Lung (tissue), 12 donors: ENCODE data around the gene MLLT3. TPM values are rescaled to one million over a fixed set of nuclear protein-coding genes. Genes with fewer than 3 reads are reported as not detected.

ENCODE experiments used
- ATAC-seq: fragments of 200-7000 bp; cut with Tn5 transposase; one replicate; pipeline ENCODE4 v1.9.1; 2020; ENCODE audit warnings: moderate number of reproducible peaks; ENCODE audit not compliant: insufficient read depth, low FRiP score
- DNase-seq, 3 donors: peaks; one replicate each; pipeline ENCODE4 v3.0.0-alpha.2; 2013 to 2017
- H3K27ac ChIP-seq, 2 donors: one replicate each; pipeline ENCODE4 v1.5.1; 2013; ENCODE audit warnings: mild to moderate bottlenecking in 2 of 2, moderate library complexity in 2 of 2, control low read depth in 1 of 2, inconsistent platforms in 1 of 2, low read depth in 1 of 2, low read length in 1 of 2
- H3K27me3 ChIP-seq, 3 donors: one replicate each; pipeline ENCODE4 v1.5.1; 2013; ENCODE audit warnings: low read length in 2 of 3; ENCODE audit not compliant: control insufficient read depth in 3 of 3, insufficient read depth in 3 of 3
- H3K36me3 ChIP-seq, 4 donors: one replicate each; pipeline ENCODE4 v1.5.1; 2013; ENCODE audit warnings: low read length in 4 of 4, mild to moderate bottlenecking in 1 of 4, moderate library complexity in 1 of 4; ENCODE audit not compliant: control insufficient read depth in 4 of 4, insufficient read depth in 4 of 4
- H3K4me1 ChIP-seq, 5 donors: one replicate each; pipeline ENCODE4 v1.5.1; 2013; ENCODE audit warnings: low read length in 5 of 5, mild to moderate bottlenecking in 2 of 5, moderate library complexity in 1 of 5; ENCODE audit not compliant: control insufficient read depth in 5 of 5, insufficient read depth in 5 of 5
- H3K4me3 ChIP-seq: one replicate; pipeline ENCODE4 v1.5.1; 2013; ENCODE audit warnings: mild to moderate bottlenecking, control low read depth, moderate library complexity
- H3K9ac ChIP-seq, 2 donors: one replicate each; pipeline ENCODE4 v1.5.1; 2013; ENCODE audit warnings: low read length in 2 of 2, control low read depth in 1 of 2; ENCODE audit not compliant: insufficient read depth in 1 of 2
- H3K9me3 ChIP-seq, 4 donors: one replicate each; pipeline ENCODE4 v1.5.1; 2013; ENCODE audit warnings: low read length in 3 of 4, mild to moderate bottlenecking in 1 of 4, moderate library complexity in 1 of 4; ENCODE audit not compliant: control insufficient read depth in 4 of 4, insufficient read depth in 3 of 4
- WGBS, 2 donors: extraction: QIAGEN DNeasy Blood & Tissue Kit; methylation state at CpG; one replicate each; pipeline ENCODE4 v1.1.7; 2013; 5-methylcytosine and 5-hydroxymethylcytosine counted together
- polyA plus RNA-seq, 2 donors: library from polyadenylated mRNA; stranded (reverse); fragments of 200-250 nt; gene quantifications; one replicate each; pipeline ENCODE4 v1.2.1, GENCODE V29; 2013
- total RNA-seq, 2 donors: library from RNA; depleted of rRNA in 1 of 2; stranded (reverse); fragments of >200 nt in 1 of 2; gene quantifications; one replicate each; pipeline ENCODE4 v1.2.1, GENCODE V29; 2014 to 2021
- TF ChIP-seq, protein P1 (sequence below): IDR thresholded peaks from 2 replicates; pipeline ENCODE4 v1.5.1; 2012; ENCODE audit warnings: mild to moderate bottlenecking; ENCODE audit errors: control extremely low read depth, extremely low read depth
- donor health status: control.
- donor health status: control.
- donor health status: Bipolar disorder and iron deficiency.
- donor health status: healthy.
- donor health status: DM: yes; HTN: yes; CAD: no.

The MLLT3 gene
- total and polyA plus RNA-seq, 4 donors: 7.1 to 43.1 (median 13.7) TPM

DNA sequence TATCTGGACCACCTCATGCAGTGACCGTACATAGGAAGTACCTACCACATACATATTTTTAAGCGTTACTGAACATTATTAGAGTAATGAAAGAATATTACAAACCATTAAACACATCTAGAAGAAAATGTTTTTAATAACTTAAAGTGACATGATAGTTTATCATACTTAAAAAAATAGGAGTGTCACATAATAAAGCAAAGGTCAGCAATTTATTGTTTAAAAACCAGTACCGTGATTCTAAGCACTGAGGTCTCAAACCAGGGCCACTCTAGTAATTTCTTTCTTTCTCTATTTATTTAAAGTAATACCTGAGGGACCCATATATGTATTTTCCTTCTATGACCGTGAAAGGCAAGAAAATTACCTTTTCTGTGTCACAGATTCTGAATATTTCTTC, 216.0 kb downstream of the MLLT3 start:
- Histone ChIP-seq H3K27me3 (no peaks in the 10 kb centered on the region), H3K27ac (no peak overlapping the region), H3K9ac (no peak overlapping the region), H3K4me1 (peaks cover 0 to 5% (median 0%) of the 10 kb centered on the region in 5 donors), H3K9me3 (no peaks in the 10 kb centered on the region), H3K4me3 (no peak overlapping the region), H3K36me3 (peaks cover 0 to 2% (median 0%) of the 10 kb centered on the region in 4 donors)
- no peak for DNase-seq
- ATAC-seq: no peak
- TF ChIP-seq, protein P1, sequence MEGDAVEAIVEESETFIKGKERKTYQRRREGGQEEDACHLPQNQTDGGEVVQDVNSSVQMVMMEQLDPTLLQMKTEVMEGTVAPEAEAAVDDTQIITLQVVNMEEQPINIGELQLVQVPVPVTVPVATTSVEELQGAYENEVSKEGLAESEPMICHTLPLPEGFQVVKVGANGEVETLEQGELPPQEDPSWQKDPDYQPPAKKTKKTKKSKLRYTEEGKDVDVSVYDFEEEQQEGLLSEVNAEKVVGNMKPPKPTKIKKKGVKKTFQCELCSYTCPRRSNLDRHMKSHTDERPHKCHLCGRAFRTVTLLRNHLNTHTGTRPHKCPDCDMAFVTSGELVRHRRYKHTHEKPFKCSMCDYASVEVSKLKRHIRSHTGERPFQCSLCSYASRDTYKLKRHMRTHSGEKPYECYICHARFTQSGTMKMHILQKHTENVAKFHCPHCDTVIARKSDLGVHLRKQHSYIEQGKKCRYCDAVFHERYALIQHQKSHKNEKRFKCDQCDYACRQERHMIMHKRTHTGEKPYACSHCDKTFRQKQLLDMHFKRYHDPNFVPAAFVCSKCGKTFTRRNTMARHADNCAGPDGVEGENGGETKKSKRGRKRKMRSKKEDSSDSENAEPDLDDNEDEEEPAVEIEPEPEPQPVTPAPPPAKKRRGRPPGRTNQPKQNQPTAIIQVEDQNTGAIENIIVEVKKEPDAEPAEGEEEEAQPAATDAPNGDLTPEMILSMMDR: no peak
- whole genome bisulfite sequencing, 2 donors: 94 to 95% methylated on average over 4 of the region's 4 CpGs

DNA sequence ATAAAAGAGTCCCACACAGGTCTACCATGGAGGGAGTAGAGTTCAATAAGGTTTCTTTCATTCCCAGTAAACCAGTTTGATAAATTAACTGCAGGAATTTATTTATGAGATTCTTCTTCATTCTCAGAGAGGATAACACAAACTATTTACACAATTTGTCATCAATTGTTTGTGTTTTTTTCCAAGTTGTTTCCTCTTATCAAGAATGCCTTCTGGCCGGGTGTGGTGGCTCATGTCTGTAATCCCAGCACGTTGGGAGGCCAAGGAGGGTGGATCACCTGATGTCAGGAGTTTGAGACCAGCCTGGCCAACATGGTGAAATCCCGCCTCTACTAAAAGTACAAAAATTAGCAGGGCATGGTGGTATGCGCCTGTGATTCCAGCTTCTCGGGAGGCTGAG, 216.7 kb downstream of the MLLT3 start:
- Histone ChIP-seq H3K4me3 (no peak overlapping the region), H3K36me3 (peaks cover 0 to 3% (median 0%) of the 10 kb centered on the region in 4 donors), H3K9me3 (no peaks in the 10 kb centered on the region), H3K4me1 (peaks cover 0 to 5% (median 0%) of the 10 kb centered on the region in 5 donors), H3K27me3 (no peaks in the 10 kb centered on the region), H3K9ac (no peak overlapping the region), H3K27ac (no peak overlapping the region)
- TF ChIP-seq, protein P1: no peak
- DNase-seq: no peak
- 89 to 93% methylated on average over 5 of the region's 5 CpGs for WGBS, 2 donors
- ATAC-seq: no peak

DNA sequence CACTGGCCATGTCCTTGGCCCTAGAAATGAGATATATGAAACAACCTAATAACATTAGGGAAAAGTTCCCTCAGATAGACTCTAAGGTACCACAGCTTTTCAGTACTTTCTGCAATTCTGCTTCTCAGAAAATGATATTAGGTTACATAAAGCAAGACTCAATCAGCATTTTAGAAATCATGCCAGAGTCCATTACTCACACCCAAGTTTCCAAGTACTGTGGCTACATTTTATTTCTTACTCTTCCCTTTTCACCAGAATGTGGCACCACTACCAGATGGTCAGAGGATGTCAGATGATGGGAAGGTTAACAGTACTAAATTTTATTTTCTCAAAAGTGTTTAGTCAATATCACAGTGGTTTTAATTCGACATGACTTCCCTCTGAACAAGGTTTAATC, 217.2 kb downstream of the MLLT3 start:
- Histone ChIP-seq H3K27me3 (no peaks in the 10 kb centered on the region), H3K4me1 (peaks cover 0 to 5% (median 0%) of the 10 kb centered on the region in 5 donors), H3K9me3 (no peaks in the 10 kb centered on the region), H3K9ac (no peak overlapping the region), H3K36me3 (peaks cover 0 to 3% (median 0%) of the 10 kb centered on the region in 4 donors), H3K27ac (no peak overlapping the region), H3K4me3 (no peak overlapping the region)
- no peak for ATAC-seq
- 61 to 87% methylated on average over 1 of the region's 1 CpG for WGBS, 2 donors
- no peak for DNase-seq
- TF ChIP-seq, protein P1: no peak

DNA sequence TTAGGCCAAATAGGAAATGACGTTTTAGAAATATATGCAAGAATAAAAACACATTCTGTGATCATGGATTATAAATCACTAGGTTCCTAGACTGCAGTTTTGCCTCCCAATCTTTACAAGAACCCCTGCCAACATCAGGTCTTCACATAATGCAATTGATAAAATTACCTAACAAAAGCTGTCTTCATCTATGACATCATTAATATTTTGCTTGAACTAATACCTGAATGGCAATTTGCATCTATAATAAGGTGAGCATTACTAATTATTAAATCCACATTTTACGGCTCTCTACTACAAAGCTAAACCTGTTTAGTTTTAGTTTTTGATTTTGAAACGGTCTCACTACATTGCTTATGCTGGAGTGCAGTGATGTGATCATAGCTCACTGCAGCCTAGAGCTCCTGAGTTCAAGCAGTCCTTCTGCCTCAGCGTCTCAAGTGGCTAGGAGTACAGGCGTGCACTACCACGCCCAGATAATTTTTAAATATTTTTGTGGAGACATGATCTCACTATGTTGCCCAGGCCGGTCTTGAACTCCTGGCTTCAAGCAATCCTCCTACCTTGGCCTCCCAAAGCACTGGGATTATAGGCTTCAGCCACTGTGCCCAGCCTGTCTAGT, 218.0 kb downstream of the MLLT3 start:
- TF ChIP-seq, protein P1: no peak
- no peak for DNase-seq
- Histone ChIP-seq H3K4me3 (no peak overlapping the region), H3K27ac (no peak overlapping the region), H3K9ac (no peak overlapping the region), H3K9me3 (no peaks in the 10 kb centered on the region), H3K4me1 (peaks cover 0 to 5% (median 0%) of the 10 kb centered on the region in 5 donors), H3K36me3 (peaks cover 0 to 3% (median 0%) of the 10 kb centered on the region in 4 donors), H3K27me3 (no peaks in the 10 kb centered on the region)
- WGBS, 2 donors: 84 to 88% methylated on average over 7 of the region's 7 CpGs
- no peak for ATAC-seq
